ENCODE data around the gene TCHP. TPM values are rescaled to one million over a fixed set of nuclear protein-coding genes. Genes with fewer than 3 reads are reported as not detected.

Gene TCHP
- total and polyA plus RNA-seq, 2 experiments from 2014 or later, result 3.1 to 6.2 TPM

DNA sequence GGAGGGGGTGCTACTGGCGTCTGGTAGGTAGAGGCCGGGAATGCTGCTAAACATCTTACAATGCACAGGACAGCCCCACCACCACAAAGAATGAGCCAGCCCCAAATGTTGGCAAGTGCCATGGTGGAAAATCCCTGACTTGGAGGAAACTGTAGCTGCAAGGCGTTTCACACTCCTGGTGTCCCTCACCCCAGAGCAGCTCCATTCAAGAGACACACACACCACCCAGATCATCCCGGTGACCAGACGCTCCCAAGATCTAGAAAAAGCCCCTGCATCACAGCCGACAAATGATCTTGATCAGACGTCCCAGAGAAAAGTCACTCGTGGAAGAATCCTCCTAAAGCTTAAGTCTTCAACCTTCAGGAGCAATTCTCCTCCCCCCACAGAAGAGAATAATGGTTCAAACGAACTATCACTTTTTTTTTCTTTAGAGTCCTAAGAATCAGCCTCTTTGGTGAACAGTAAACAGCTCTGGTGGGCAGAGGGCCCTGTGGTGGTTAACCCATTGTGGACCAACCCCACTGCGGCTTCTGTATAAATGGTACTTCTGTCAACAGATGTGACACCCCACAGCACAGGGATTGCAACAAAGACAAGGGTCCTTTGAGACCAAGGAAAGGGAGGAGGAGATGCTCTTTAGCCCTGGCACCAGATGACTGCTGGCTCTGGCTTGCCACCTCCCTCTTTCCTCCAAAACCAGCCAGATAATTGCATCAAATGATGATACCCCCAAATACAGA is 22.4 kb upstream of the TCHP start:
- H3K27ac ChIP-seq (ENCODE audit: low read depth), result no peak overlapping the region
- H3K9me2 ChIP-seq (ENCODE audit: insufficient read depth), result no peaks in the 10 kb centered on the region
- ATAC-seq (no peak), DNase-seq (ENCODE audit: low spot score) (no peak)
- TF ChIP-seq, protein P1, sequence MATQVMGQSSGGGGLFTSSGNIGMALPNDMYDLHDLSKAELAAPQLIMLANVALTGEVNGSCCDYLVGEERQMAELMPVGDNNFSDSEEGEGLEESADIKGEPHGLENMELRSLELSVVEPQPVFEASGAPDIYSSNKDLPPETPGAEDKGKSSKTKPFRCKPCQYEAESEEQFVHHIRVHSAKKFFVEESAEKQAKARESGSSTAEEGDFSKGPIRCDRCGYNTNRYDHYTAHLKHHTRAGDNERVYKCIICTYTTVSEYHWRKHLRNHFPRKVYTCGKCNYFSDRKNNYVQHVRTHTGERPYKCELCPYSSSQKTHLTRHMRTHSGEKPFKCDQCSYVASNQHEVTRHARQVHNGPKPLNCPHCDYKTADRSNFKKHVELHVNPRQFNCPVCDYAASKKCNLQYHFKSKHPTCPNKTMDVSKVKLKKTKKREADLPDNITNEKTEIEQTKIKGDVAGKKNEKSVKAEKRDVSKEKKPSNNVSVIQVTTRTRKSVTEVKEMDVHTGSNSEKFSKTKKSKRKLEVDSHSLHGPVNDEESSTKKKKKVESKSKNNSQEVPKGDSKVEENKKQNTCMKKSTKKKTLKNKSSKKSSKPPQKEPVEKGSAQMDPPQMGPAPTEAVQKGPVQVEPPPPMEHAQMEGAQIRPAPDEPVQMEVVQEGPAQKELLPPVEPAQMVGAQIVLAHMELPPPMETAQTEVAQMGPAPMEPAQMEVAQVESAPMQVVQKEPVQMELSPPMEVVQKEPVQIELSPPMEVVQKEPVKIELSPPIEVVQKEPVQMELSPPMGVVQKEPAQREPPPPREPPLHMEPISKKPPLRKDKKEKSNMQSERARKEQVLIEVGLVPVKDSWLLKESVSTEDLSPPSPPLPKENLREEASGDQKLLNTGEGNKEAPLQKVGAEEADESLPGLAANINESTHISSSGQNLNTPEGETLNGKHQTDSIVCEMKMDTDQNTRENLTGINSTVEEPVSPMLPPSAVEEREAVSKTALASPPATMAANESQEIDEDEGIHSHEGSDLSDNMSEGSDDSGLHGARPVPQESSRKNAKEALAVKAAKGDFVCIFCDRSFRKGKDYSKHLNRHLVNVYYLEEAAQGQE (IDR thresholded peaks at IDR 0.05; ENCODE audit: unreplicated experiment), result no peak
- no peak for TF ChIP-seq JUNB (IDR thresholded peaks at IDR 0.05; ENCODE audit: unreplicated experiment)
- no peak for TF ChIP-seq ZNF331 (CRISPR knock-in tag; IDR thresholded peaks at IDR 0.05; ENCODE audit: low read depth)
- TF ChIP-seq ZNF114 (CRISPR knock-in tag; IDR thresholded peaks at IDR 0.05), result no peak
- TF ChIP-seq, protein P2, sequence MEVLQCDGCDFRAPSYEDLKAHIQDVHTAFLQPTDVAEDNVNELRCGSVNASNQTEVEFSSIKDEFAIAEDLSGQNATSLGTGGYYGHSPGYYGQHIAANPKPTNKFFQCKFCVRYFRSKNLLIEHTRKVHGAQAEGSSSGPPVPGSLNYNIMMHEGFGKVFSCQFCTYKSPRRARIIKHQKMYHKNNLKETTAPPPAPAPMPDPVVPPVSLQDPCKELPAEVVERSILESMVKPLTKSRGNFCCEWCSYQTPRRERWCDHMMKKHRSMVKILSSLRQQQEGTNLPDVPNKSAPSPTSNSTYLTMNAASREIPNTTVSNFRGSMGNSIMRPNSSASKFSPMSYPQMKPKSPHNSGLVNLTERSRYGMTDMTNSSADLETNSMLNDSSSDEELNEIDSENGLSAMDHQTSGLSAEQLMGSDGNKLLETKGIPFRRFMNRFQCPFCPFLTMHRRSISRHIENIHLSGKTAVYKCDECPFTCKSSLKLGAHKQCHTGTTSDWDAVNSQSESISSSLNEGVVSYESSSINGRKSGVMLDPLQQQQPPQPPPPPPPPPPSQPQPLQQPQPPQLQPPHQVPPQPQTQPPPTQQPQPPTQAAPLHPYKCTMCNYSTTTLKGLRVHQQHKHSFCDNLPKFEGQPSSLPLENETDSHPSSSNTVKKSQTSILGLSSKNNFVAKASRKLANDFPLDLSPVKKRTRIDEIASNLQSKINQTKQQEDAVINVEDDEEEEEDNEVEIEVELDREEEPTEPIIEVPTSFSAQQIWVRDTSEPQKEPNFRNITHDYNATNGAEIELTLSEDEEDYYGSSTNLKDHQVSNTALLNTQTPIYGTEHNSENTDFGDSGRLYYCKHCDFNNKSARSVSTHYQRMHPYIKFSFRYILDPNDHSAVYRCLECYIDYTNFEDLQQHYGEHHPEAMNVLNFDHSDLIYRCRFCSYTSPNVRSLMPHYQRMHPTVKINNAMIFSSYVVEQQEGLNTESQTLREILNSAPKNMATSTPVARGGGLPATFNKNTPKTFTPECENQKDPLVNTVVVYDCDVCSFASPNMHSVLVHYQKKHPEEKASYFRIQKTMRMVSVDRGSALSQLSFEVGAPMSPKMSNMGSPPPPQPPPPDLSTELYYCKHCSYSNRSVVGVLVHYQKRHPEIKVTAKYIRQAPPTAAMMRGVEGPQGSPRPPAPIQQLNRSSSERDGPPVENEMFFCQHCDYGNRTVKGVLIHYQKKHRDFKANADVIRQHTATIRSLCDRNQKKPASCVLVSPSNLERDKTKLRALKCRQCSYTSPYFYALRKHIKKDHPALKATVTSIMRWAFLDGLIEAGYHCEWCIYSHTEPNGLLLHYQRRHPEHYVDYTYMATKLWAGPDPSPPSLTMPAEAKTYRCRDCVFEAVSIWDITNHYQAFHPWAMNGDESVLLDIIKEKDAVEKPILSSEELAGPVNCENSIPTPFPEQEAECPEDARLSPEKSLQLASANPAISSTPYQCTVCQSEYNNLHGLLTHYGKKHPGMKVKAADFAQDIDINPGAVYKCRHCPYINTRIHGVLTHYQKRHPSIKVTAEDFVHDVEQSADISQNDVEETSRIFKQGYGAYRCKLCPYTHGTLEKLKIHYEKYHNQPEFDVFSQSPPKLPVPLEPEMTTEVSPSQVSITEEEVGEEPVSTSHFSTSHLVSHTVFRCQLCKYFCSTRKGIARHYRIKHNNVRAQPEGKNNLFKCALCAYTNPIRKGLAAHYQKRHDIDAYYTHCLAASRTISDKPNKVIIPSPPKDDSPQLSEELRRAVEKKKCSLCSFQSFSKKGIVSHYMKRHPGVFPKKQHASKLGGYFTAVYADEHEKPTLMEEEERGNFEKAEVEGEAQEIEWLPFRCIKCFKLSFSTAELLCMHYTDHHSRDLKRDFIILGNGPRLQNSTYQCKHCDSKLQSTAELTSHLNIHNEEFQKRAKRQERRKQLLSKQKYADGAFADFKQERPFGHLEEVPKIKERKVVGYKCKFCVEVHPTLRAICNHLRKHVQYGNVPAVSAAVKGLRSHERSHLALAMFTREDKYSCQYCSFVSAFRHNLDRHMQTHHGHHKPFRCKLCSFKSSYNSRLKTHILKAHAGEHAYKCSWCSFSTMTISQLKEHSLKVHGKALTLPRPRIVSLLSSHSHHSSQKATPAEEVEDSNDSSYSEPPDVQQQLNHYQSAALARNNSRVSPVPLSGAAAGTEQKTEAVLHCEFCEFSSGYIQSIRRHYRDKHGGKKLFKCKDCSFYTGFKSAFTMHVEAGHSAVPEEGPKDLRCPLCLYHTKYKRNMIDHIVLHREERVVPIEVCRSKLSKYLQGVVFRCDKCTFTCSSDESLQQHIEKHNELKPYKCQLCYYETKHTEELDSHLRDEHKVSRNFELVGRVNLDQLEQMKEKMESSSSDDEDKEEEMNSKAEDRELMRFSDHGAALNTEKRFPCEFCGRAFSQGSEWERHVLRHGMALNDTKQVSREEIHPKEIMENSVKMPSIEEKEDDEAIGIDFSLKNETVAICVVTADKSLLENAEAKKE (CRISPR knock-in tag; IDR thresholded peaks at IDR 0.05), result no peak
- no peak for TF ChIP-seq STAT1 (IDR thresholded peaks at IDR 0.05; ENCODE audit: unreplicated experiment)
- TF ChIP-seq EZH2phosphoT487 (IDR thresholded peaks at IDR 0.05; ENCODE audit: unreplicated experiment), result no peak
- H3K27ac Mint-ChIP-seq, result no peak overlapping the region; the same call in 1 of the 2 replicates
- peak overlapping the region; percentile 89 for H3K4me3 Mint-ChIP-seq
- H4K20me1 ChIP-seq (replicated peaks; ENCODE audit: insufficient read depth), result peaks cover 26% of the 10 kb centered on the region
- H3K4me2 ChIP-seq, result peak overlapping the region; percentile 100
- H3K27me3 ChIP-seq (ENCODE audit: insufficient read depth), result no peaks in the 10 kb centered on the region
- peaks cover 43% of the 10 kb centered on the region for H3K4me1 ChIP-seq (ENCODE audit: insufficient read depth)
- no peak overlapping the region for H2AFZ ChIP-seq
- H3K36me3 Mint-ChIP-seq (ENCODE audit: low read depth), result peaks cover under 1% of the 10 kb centered on the region; the same call in 2 of the 3 replicates
- peaks cover 73% of the 10 kb centered on the region for H3K79me2 ChIP-seq (replicated peaks; ENCODE audit: insufficient read depth)
- H3K4me1 Mint-ChIP-seq, result peaks cover 52% of the 10 kb centered on the region
- peaks cover 4% of the 10 kb centered on the region for H3K27me3 Mint-ChIP-seq (ENCODE audit: insufficient read depth, low read depth, poor library complexity)
- no peaks in the 10 kb centered on the region for H3K36me3 ChIP-seq (ENCODE audit: insufficient read depth)
- peak overlapping the region; percentile 95; the same call in 1 of the 2 replicates for H3K4me3 ChIP-seq
- H3F3A ChIP-seq (replicated peaks; ENCODE audit: low read depth), result peaks cover 3% of the 10 kb centered on the region; the same call in 1 of the 2 replicates
- no peaks in the 10 kb centered on the region for H3K9me3 Mint-ChIP-seq
